ENCODE results near the gene ZFP57. TPM values are rescaled to one million over a fixed set of nuclear protein-coding genes. Genes with fewer than 3 reads are reported as not detected.
A peak's percentile ranks its signal among the peaks of the same experiment; 100 is the strongest.

ZFP57 gene
- total and polyA plus RNA-seq, 2 of the 13 experiments (the other 11 are each of a cell fraction or from before 2014, with no cell fraction given): not detected

- peak; percentile 67 for FAIRE-seq
- H3K36me3 ChIP-seq (replicated peaks in 1 of 2; ENCODE audit: control insufficient read depth in 1 of 2, insufficient read depth in 2 of 2, low read length in 2 of 2): no peaks in the 10 kb centered on the region
- peaks cover 6% of the 10 kb centered on the region; the same call in 1 of the 2 replicates for H3K4me1 ChIP-seq (ENCODE audit: insufficient read depth, low read length)
- no peak overlapping the region for H3K9ac ChIP-seq (ENCODE audit: insufficient read depth, low read depth, low read length)
- BruUV-seq (replicated peaks): no TSS peak
- no peaks in the 10 kb centered on the region for H3K9me3 ChIP-seq (ENCODE audit: low read length)
- in situ Hi-C loops (cut with HindIII; ENCODE audit: extremely low pct_ligation_motif_present, low pct_unique_long_range_greater_than_20kb): no loop called here
- CTCF ChIA-PET (ENCODE audit: low intra/inter-chr PET ratio, low total read pairs): interaction anchor here (1.2 to 1.4 kb wide), 2 partner anchors 48 to 105 kb away, joined by 5 to 8 read pairs; no protein-coding TSS in a partner anchor
- no peak overlapping the region for H3K4me3 ChIP-seq (replicated peaks in 1 of 3; ENCODE audit: insufficient read depth in 1 of 3, low read depth in 2 of 3, low read length in 3 of 3)
- H3K27ac ChIP-seq (ENCODE audit: extremely low read length, insufficient read depth, low read length): no peak overlapping the region
- peak; percentile 62 for ATAC-seq
- POLR2A ChIA-PET: interaction anchor here (0.9 kb wide), 1 partner anchor 15 kb away, joined by 4 read pairs; the partner anchor contains the start of gene GABBR1
- WGBS (ENCODE audit: low lambda C conversion rate): 67% methylated on average over 23 of the region's 23 CpGs
- no peak overlapping the region for H2AFZ ChIP-seq (ENCODE audit: low read length)
- peak; percentile 39 for DNase-seq (ENCODE audit: low spot score)
- no peaks in the 10 kb centered on the region for H4K20me1 ChIP-seq (ENCODE audit: insufficient read depth, low read length)
- intact Hi-C loops (cut with micrococcal nuclease; ENCODE audit: unreplicated experiment): no loop called here
- H3K4me2 ChIP-seq (ENCODE audit: low read depth, low read length): no peak overlapping the region
- 0 out of 5 replicates have a peak, but pooled peaks cover 0 to under 1% of the 10 kb centered on the region in 2 experiments for H3K27me3 ChIP-seq (ENCODE audit: control insufficient read depth in 1 of 2, insufficient read depth in 2 of 2, low read length in 2 of 2)
- no peaks in the 10 kb centered on the region for H3K79me2 ChIP-seq (ENCODE audit: insufficient read depth, low read length)
- TF ChIP-seq KAT7 (CRISPR knock-in tag; IDR thresholded peaks at IDR 0.05; ENCODE audit: borderline replicate concordance) (no peak), ZNF318 (CRISPR knock-in tag; IDR thresholded peaks at IDR 0.05) (no peak), ZEB1 (IDR thresholded peaks at IDR 0.05; ENCODE audit: insufficient replicate concordance, low read depth) (no peak), ZNF687 (CRISPR knock-in tag; IDR thresholded peaks at IDR 0.05) (peak; percentile 21; the same call in 1 of the 2 replicates), PAWR (CRISPR knock-in tag; IDR thresholded peaks at IDR 0.05; ENCODE audit: borderline replicate concordance) (no peak), STAG1 (CRISPR knock-in tag; IDR thresholded peaks at IDR 0.05) (peak; percentile 62), AGO2 (optimal IDR thresholded peaks at IDR 0.05; ENCODE audit: low read depth, low read length) (no peak), HDAC2 (CRISPR knock-in tag; IDR thresholded peaks at IDR 0.05) (no peak), CREM (IDR thresholded peaks at IDR 0.05) (no peak), CREM (CRISPR knock-in tag; IDR thresholded peaks at IDR 0.05) (no peak)
Measured at GRCh38 chr6:29647927-29648642, 32.9 kb downstream of the ZFP57 start.
